Body of pancreas (tissue), 4 donors: ENCODE results near the gene NCF4.

Experiments used
- POLR2A ChIP-seq, 3 donors: fragments of 450-650 bp; IDR thresholded peaks; one replicate each; pipeline ENCODE4 v1.6.1; 2016; ENCODE audit warnings: antibody characterized with exemption in 3 of 3, mild to moderate bottlenecking in 2 of 3
- TF ChIP-seq, protein P1 (sequence below), 7 experiments: fragments of 450-650 bp in 4 of 7; fragments of 200-600 bp in 3 of 7; sonication (generic) in 3 of 7; IDR thresholded peaks; one replicate each; pipeline ENCODE4 v1.5.1; 2016 to 2019; ENCODE audit warnings: antibody characterized with exemption in 7 of 7

DNA sequence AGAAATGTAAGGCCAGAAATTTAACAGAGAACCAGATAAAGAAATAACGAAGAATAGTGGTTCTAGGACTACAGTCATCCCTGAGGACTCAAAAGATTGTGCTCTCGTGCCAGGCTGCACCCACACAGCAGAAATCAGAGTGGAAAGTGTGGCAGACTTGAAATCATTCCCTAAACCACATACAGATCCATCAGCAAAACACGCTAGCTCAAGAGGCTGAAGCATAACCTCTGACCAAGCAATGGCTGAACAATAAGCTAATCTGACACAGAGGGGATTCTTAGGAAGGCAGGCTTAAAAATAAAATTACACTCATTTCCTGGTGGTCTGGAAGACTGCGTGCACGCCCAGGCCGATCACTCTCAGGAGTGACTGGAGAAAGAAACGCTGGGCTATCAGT is 19.0 kb downstream of the NCF4 start:
- TF ChIP-seq, protein P1, sequence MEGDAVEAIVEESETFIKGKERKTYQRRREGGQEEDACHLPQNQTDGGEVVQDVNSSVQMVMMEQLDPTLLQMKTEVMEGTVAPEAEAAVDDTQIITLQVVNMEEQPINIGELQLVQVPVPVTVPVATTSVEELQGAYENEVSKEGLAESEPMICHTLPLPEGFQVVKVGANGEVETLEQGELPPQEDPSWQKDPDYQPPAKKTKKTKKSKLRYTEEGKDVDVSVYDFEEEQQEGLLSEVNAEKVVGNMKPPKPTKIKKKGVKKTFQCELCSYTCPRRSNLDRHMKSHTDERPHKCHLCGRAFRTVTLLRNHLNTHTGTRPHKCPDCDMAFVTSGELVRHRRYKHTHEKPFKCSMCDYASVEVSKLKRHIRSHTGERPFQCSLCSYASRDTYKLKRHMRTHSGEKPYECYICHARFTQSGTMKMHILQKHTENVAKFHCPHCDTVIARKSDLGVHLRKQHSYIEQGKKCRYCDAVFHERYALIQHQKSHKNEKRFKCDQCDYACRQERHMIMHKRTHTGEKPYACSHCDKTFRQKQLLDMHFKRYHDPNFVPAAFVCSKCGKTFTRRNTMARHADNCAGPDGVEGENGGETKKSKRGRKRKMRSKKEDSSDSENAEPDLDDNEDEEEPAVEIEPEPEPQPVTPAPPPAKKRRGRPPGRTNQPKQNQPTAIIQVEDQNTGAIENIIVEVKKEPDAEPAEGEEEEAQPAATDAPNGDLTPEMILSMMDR (IDR thresholded peaks at IDR 0.05): no peak
- no peak for TF ChIP-seq POLR2A (IDR thresholded peaks at IDR 0.05)
